ES-I3 (cell line): Measurements from ENCODE around the gene UBE2J1.
"Not testable (repeated sequence)": the region's sequence is repeated elsewhere in the genome, so short reads cannot be mapped to it uniquely, and the experiment has no call there.

Experiments
- H3K36me3 ChIP-seq: 2 replicates; pipeline ENCODE4 v1.6.1; 2013; ENCODE audit warnings: mild to moderate bottlenecking, low read length, control low read depth, moderate library complexity; ENCODE audit not compliant: insufficient read depth
- H3K4me1 ChIP-seq: 2 replicates; pipeline ENCODE4 v1.6.1; 2013; ENCODE audit warnings: mild to moderate bottlenecking, control low read depth, low read length; ENCODE audit not compliant: insufficient read depth
- H3K9ac ChIP-seq: 2 replicates; pipeline ENCODE4 v1.6.1; 2013; ENCODE audit warnings: low read depth, mild to moderate bottlenecking, low read length, moderate library complexity
- H3K9me3 ChIP-seq: 2 replicates; pipeline ENCODE4 v1.6.1; 2013; ENCODE audit warnings: mild to moderate bottlenecking, low read length, moderate library complexity; ENCODE audit not compliant: control insufficient read depth, insufficient read depth

Gene UBE2J1

GRCh38 chr6:89320012-89320559 lies 32.4 kb downstream of the UBE2J1 start:
- H3K9me3 ChIP-seq = peaks cover 10% of the 10 kb centered on the region
- H3K9ac ChIP-seq = no peak overlapping the region
- H3K4me1 ChIP-seq = peaks cover 9% of the 10 kb centered on the region
- H3K36me3 ChIP-seq = no peaks in the 10 kb centered on the region

GRCh38 chr6:89317067-89317466 lies 35.5 kb downstream of the UBE2J1 start:
- H3K9me3 ChIP-seq = peaks cover 10% of the 10 kb centered on the region
- H3K9ac ChIP-seq = no peak overlapping the region
- no peaks in the 10 kb centered on the region for H3K36me3 ChIP-seq
- H3K4me1 ChIP-seq = peaks cover 12% of the 10 kb centered on the region

- Histone ChIP-seq H3K36me3 (no peaks in the 10 kb centered on the region), H3K9me3 (no peaks in the 10 kb centered on the region), H3K4me1 (peaks cover 14% of the 10 kb centered on the region), H3K9ac (no peak within 1 kb of the TSS)
Observed at GRCh38 chr6:89315249-89315885, 37.2 kb downstream of the UBE2J1 start, which contains the start of gene GABRR2. Gene GABRR2 (minus strand): TSS chr6:89315299. CDS start chr6:89315165, 134 bp downstream.

- no peaks in the 10 kb centered on the region for H3K9me3 ChIP-seq
- H3K9ac ChIP-seq = no peak overlapping the region
- H3K4me1 ChIP-seq = peaks cover 14% of the 10 kb centered on the region
- no peaks in the 10 kb centered on the region for H3K36me3 ChIP-seq
Observed at GRCh38 chr6:89314692-89315091, 37.8 kb downstream of the UBE2J1 start.

- peaks cover 14% of the 10 kb centered on the region for H3K4me1 ChIP-seq
- H3K36me3 ChIP-seq = no peaks in the 10 kb centered on the region
- H3K9ac ChIP-seq = no peak overlapping the region
- no peaks in the 10 kb centered on the region for H3K9me3 ChIP-seq
Observed at GRCh38 chr6:89313006-89313405, 39.5 kb downstream of the UBE2J1 start.

GRCh38 chr6:89311853-89312531 lies 40.5 kb downstream of the UBE2J1 start:
- H3K36me3 ChIP-seq = no peaks in the 10 kb centered on the region
- no peaks in the 10 kb centered on the region for H3K9me3 ChIP-seq
- no peak overlapping the region for H3K9ac ChIP-seq
- peaks cover 14% of the 10 kb centered on the region for H3K4me1 ChIP-seq

- peaks cover 14% of the 10 kb centered on the region for H3K4me1 ChIP-seq
- H3K36me3 ChIP-seq = no peaks in the 10 kb centered on the region
- H3K9ac ChIP-seq = no peak overlapping the region
- no peaks in the 10 kb centered on the region for H3K9me3 ChIP-seq
Observed at GRCh38 chr6:89311530-89311852, 41.0 kb downstream of the UBE2J1 start.

GRCh38 chr6:89310929-89311328 lies 41.6 kb downstream of the UBE2J1 start:
- H3K36me3 ChIP-seq = no peaks in the 10 kb centered on the region
- no peak overlapping the region for H3K9ac ChIP-seq
- H3K4me1 ChIP-seq = peaks cover 14% of the 10 kb centered on the region
- no peaks in the 10 kb centered on the region for H3K9me3 ChIP-seq

GRCh38 chr6:89308525-89309395 lies 43.8 kb downstream of the UBE2J1 start:
- Histone ChIP-seq H3K4me1 (peaks cover 14% of the 10 kb centered on the region), H3K9me3 (no peaks in the 10 kb centered on the region), H3K36me3 (no peaks in the 10 kb centered on the region), H3K9ac (no peak overlapping the region)

GRCh38 chr6:89304517-89304916 lies 48.0 kb downstream of the UBE2J1 start:
- H3K9ac ChIP-seq, H3K4me1 ChIP-seq, H3K9me3 ChIP-seq, H3K36me3 ChIP-seq: not testable (repeated sequence)

- H3K4me1 ChIP-seq = peaks cover 19% of the 10 kb centered on the region
- H3K9ac ChIP-seq = no peak overlapping the region
- no peaks in the 10 kb centered on the region for H3K9me3 ChIP-seq
- H3K36me3 ChIP-seq = no peaks in the 10 kb centered on the region
Observed at GRCh38 chr6:89302936-89303335, 49.6 kb downstream of the UBE2J1 start.

GRCh38 chr6:89302195-89302770 lies 50.2 kb downstream of the UBE2J1 start:
- H3K36me3 ChIP-seq = no peaks in the 10 kb centered on the region
- H3K9ac ChIP-seq = no peak overlapping the region
- H3K4me1 ChIP-seq = peaks cover 22% of the 10 kb centered on the region
- H3K9me3 ChIP-seq = no peaks in the 10 kb centered on the region

- peaks cover 22% of the 10 kb centered on the region for H3K4me1 ChIP-seq
- H3K36me3 ChIP-seq = no peaks in the 10 kb centered on the region
- no peak overlapping the region for H3K9ac ChIP-seq
- H3K9me3 ChIP-seq = no peaks in the 10 kb centered on the region
Observed at GRCh38 chr6:89301586-89302194, 50.8 kb downstream of the UBE2J1 start.

- no peaks in the 10 kb centered on the region for H3K9me3 ChIP-seq
- H3K9ac ChIP-seq = no peak overlapping the region
- H3K4me1 ChIP-seq = peaks cover 22% of the 10 kb centered on the region
- H3K36me3 ChIP-seq = no peaks in the 10 kb centered on the region
Observed at GRCh38 chr6:89299466-89299850, 53.1 kb downstream of the UBE2J1 start.
